Upper lobe of left lung (tissue), 4 donors: Measurements from ENCODE around the gene RAP1A.

ENCODE experiments used
- CTCF ChIP-seq, 6 experiments: fragments of 450-650 bp in 4 of 6; fragments of 200-600 bp in 2 of 6; sonication (generic) in 2 of 6; IDR thresholded peaks; one replicate each; pipeline ENCODE4 v1.5.1; 2016 to 2019; ENCODE audit warnings: antibody characterized with exemption in 6 of 6
- EP300 ChIP-seq, 4 donors: sonication (generic); formaldehyde crosslinking; IDR thresholded peaks; one replicate each; pipeline ENCODE4 v1.5.1; 2017; ENCODE audit warnings: antibody characterized with exemption in 4 of 4, control low read depth in 2 of 4
- POLR2A ChIP-seq, 4 donors: fragments of 450-650 bp; IDR thresholded peaks; one replicate each; pipeline ENCODE4 v1.5.1; 2016 to 2017; ENCODE audit warnings: antibody characterized with exemption in 4 of 4, mild to moderate bottlenecking in 2 of 4
- POLR2AphosphoS5 ChIP-seq, 2 donors: sonication (generic); formaldehyde crosslinking; IDR thresholded peaks; one replicate each; pipeline ENCODE4 v1.5.1; 2017; ENCODE audit warnings: antibody characterized with exemption in 2 of 2

DNA sequence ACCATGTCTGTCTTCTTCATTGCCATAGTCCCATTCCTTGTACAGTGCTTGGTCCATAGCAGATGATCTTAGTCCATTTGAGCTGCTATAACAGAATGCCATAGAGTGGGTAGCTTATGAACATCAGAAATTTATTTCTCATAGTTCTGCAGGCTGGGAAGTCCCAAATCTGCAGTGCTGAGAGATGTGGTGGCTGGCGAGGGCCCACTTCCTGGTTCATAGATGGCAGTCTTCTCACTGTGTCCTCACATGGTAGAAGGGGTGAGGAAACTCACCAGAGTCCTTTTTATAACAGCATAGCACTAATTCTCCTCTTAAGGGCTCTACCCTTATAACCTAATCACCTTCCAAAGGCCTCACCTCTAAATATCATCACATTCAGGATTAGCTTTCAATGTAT, 23.1 kb upstream of the RAP1A start:
- no peak for TF ChIP-seq CTCF (IDR thresholded peaks at IDR 0.05)
- TF ChIP-seq POLR2AphosphoS5 (IDR thresholded peaks at IDR 0.05): no peak
- no peak for TF ChIP-seq POLR2A (IDR thresholded peaks at IDR 0.05)
- no peak for TF ChIP-seq EP300 (IDR thresholded peaks at IDR 0.05)
